HepG2 (cell line): ENCODE measurements around the gene VAPB. TPM values are rescaled to one million over a fixed set of nuclear protein-coding genes. Genes with fewer than 3 reads are reported as not detected.

ENCODE experiments used
- HNRNPK ChIP-seq: fragments of 200-400 bp; formaldehyde crosslinking; IDR thresholded peaks from 2 replicates; pipeline ENCODE4 v1.6.1; 2018; ENCODE audit warnings: low read length, low read depth, moderate library complexity, mild to moderate bottlenecking; ENCODE audit not compliant: poor library complexity, severe bottlenecking
- KLF6 ChIP-seq: IDR thresholded peaks from 2 replicates; pipeline ENCODE4 v1.8.0; 2016; ENCODE audit warnings: missing biosample characterization, missing genetic modification reagents
- NONO ChIP-seq, 2 experiments: fragments of 450-650 bp in 1 of 2; sonication (generic) in 1 of 2; formaldehyde crosslinking in 1 of 2; IDR thresholded peaks in 1 of 2; conservative IDR thresholded peaks in 1 of 2; 2 replicates each; pipeline versions ENCODE4 v1.6.1 to v1.8.0; 2017 to 2022; ENCODE audit warnings: mild to moderate bottlenecking in 1 of 2, missing genetic modification reagents in 1 of 2, moderate library complexity in 1 of 2
- RARG ChIP-seq: sonication (generic); formaldehyde crosslinking; IDR thresholded peaks from 2 replicates; pipeline ENCODE4 v1.4.0; 2020; ENCODE audit warnings: low read depth, mild to moderate bottlenecking, missing genetic modification reagents
- RELA ChIP-seq: sonication (generic); formaldehyde crosslinking; IDR thresholded peaks from 2 replicates; pipeline ENCODE4 v1.4.0; 2020; ENCODE audit warnings: missing genetic modification reagents
- RFX3 ChIP-seq: IDR thresholded peaks from 2 replicates; pipeline ENCODE4 v1.6.1; 2016; ENCODE audit warnings: missing biosample characterization, missing genetic modification reagents
- SSRP1 ChIP-seq: IDR thresholded peaks from 2 replicates; pipeline ENCODE4 v1.6.1; 2016; ENCODE audit warnings: control low read depth
- TAF15 ChIP-seq: fragments of 200-400 bp; formaldehyde crosslinking; IDR thresholded peaks from one replicate; pipeline ENCODE4 v1.6.1; 2018; ENCODE audit warnings: mild to moderate bottlenecking, low read depth, low read length; ENCODE audit not compliant: poor library complexity, severe bottlenecking
- ZBTB1 ChIP-seq: sonication (generic); formaldehyde crosslinking; IDR thresholded peaks from 2 replicates; pipeline ENCODE4 v1.4.0; 2020; ENCODE audit warnings: missing genetic modification reagents, borderline replicate concordance
- ZIK1 ChIP-seq: sonication (generic); formaldehyde crosslinking; IDR thresholded peaks from 2 replicates; pipeline ENCODE4 v1.5.0; 2020; ENCODE audit warnings: mild to moderate bottlenecking, low read depth, missing genetic modification reagents, borderline replicate concordance
- ZNF530 ChIP-seq: sonication (generic); formaldehyde crosslinking; IDR thresholded peaks from 2 replicates; pipeline ENCODE4 v1.5.0; 2020; ENCODE audit warnings: low read depth, mild to moderate bottlenecking, missing genetic modification reagents
- polyA plus RNA-seq, 8 experiments: library from polyadenylated mRNA; depleted of rRNA in 3 of 8; stranded (reverse) in 7 of 8; unstranded in 1 of 8; fragments of >200 nt; fragmentation: Illumina TruSeq in 4 of 8; extraction: Trizol in 4 of 8; gene quantifications; 2 replicates each; pipeline versions ENCODE4 v1.2.1 to v1.2.3, GENCODE V29; 2011 to 2016; ENCODE audit warnings: low read depth in 4 of 8, missing spikeins in 1 of 8, mixed read lengths in 1 of 8; ENCODE audit not compliant: insufficient read depth in 1 of 8
- total RNA-seq, 5 experiments: library from RNA; depleted of rRNA; stranded (reverse); fragments of >200 nt; fragmentation: Illumina TruSeq; extraction: Trizol; gene quantifications; 2 replicates each; pipeline ENCODE4 v1.2.3, GENCODE V29; 2016; ENCODE audit warnings: low read depth in 1 of 5
- TF ChIP-seq, protein P1 (sequence below): sonication (generic); formaldehyde crosslinking; IDR thresholded peaks from 2 replicates; pipeline ENCODE4 v1.5.0; 2020; ENCODE audit warnings: missing genetic modification reagents, mild to moderate bottlenecking, borderline replicate concordance
- TF ChIP-seq, protein P2 (sequence below): sonication (generic); formaldehyde crosslinking; conservative IDR thresholded peaks from 2 replicates; pipeline ENCODE4 v1.4.0; 2020; ENCODE audit warnings: missing genetic modification reagents
- TF ChIP-seq, protein P3 (sequence below): sonication (generic); formaldehyde crosslinking; IDR thresholded peaks from 2 replicates; pipeline ENCODE4 v1.5.0; 2020; ENCODE audit warnings: missing genetic modification reagents

Gene VAPB
- total and polyA plus RNA-seq, 2 of the 13 experiments (the other 11 are each of a cell fraction or from before 2014, with no cell fraction given), result 18.6 to 48.5 TPM

DNA sequence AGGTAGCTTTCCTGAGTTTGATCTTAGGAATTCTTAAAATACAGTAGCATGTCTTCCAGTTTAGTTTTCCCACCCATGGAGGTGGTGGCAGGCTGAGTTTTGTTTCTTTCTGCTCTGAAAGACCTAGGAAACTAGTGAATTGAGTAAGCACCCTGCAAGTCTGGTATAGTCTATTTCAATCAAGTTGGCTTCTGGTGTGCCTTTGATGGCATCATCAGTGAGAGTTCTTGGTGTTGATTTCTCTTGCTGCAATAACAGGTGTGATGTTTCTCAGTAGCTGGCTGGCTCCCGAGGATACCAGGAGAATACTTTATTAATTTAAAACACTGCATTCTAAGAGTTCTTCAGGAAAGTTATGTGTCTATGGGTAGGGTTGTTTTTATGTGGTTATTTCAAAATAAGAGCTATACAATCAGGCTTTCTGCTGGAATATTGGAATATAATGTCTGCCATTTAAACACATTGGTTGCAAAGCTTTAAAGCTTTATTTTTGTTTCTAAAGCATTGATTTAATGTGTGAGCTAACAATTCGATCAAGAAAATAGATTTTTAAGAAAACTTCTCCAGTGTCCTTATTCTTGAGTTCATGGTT lies 19.0 kb downstream of the VAPB start (continued):
- TF ChIP-seq, protein P1, sequence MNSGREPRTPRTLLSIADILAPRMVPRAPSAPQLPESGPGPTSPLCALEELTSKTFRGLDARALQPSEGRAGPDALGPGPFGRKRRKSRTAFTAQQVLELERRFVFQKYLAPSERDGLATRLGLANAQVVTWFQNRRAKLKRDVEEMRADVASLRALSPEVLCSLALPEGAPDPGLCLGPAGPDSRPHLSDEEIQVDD (CRISPR knock-in tag), result no peak
- TF ChIP-seq, protein P2, sequence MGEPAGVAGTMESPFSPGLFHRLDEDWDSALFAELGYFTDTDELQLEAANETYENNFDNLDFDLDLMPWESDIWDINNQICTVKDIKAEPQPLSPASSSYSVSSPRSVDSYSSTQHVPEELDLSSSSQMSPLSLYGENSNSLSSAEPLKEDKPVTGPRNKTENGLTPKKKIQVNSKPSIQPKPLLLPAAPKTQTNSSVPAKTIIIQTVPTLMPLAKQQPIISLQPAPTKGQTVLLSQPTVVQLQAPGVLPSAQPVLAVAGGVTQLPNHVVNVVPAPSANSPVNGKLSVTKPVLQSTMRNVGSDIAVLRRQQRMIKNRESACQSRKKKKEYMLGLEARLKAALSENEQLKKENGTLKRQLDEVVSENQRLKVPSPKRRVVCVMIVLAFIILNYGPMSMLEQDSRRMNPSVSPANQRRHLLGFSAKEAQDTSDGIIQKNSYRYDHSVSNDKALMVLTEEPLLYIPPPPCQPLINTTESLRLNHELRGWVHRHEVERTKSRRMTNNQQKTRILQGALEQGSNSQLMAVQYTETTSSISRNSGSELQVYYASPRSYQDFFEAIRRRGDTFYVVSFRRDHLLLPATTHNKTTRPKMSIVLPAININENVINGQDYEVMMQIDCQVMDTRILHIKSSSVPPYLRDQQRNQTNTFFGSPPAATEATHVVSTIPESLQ (CRISPR knock-in tag), result no peak
- TF ChIP-seq RFX3 (CRISPR knock-in tag) (0 out of 2 replicates have a peak, but pooled peaks have one; percentile 21), RELA (no peak), ZBTB1 (CRISPR knock-in tag) (no peak), HNRNPK (no peak), NONO (IDR thresholded peaks at IDR 0.05) (no peak), NONO (CRISPR knock-in tag; conservative IDR thresholded peaks at IDR 0.05) (no peak), RARG (no peak), TAF15 (no peak), KLF6 (no peak), ZNF530 (CRISPR knock-in tag) (no peak), SSRP1 (CRISPR knock-in tag) (no peak), ZIK1 (CRISPR knock-in tag) (no peak)
- TF ChIP-seq, protein P3, sequence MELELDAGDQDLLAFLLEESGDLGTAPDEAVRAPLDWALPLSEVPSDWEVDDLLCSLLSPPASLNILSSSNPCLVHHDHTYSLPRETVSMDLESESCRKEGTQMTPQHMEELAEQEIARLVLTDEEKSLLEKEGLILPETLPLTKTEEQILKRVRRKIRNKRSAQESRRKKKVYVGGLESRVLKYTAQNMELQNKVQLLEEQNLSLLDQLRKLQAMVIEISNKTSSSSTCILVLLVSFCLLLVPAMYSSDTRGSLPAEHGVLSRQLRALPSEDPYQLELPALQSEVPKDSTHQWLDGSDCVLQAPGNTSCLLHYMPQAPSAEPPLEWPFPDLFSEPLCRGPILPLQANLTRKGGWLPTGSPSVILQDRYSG (CRISPR knock-in tag), result 0 out of 2 replicates have a peak, but pooled peaks have one; percentile 6
